Central memory CD4-positive, alpha-beta T cell (primary cell): ENCODE measurements around the gene ZNF107.
"Not testable (repeated sequence)": the region's sequence is repeated elsewhere in the genome, so short reads cannot be mapped to it uniquely, and the experiment has no call there.

Experiments
- DNase-seq: peaks from one replicate; pipeline ENCODE4 v3.0.0; 2022

ZNF107 gene

DNA sequence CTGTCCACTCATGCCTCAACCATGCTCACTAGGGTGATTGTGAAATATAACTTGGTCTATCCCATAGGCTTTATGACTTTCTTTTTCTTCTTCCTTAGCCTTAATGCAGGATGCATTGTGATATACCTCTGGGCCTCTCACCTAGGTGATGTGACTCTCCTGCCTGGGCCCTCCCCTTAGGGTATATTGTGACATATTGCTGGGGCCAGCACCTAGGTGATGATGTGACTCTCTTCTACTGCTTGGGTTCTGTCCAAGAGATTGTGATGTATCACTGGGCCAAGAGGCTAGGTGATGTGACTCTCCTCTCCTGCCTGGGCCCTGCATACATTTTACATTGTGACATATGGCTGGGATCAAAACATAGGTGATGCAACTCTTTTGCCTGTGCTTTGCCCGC lies 14.7 kb upstream of the ZNF107 start:
- DNase-seq = no peak

DNA sequence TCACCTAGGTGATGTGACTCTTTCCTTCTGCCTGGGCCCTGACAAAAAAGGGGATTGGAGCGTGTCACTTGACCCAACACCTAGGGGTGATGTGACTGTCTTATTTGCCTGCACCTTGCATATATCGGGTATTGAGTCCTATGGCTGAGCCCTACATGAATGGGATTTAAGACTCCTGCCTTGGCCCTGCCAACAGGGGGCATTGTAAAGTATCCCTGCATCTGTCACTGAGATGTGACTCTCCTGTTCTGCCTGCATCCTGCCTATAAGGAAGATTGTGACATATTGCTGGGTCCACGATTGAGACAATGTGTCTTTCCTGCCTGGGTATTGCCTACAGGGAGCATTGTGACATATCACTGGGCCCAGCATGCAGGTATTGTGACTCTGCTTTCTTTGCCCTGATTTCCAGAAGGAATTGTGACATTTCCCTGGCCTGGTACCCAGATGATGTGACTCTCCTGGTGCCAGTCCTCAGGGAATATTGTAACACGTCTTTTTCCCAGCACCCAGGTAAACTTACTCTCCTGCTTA lies 14.2 kb upstream of the ZNF107 start:
- no peak for DNase-seq

DNA sequence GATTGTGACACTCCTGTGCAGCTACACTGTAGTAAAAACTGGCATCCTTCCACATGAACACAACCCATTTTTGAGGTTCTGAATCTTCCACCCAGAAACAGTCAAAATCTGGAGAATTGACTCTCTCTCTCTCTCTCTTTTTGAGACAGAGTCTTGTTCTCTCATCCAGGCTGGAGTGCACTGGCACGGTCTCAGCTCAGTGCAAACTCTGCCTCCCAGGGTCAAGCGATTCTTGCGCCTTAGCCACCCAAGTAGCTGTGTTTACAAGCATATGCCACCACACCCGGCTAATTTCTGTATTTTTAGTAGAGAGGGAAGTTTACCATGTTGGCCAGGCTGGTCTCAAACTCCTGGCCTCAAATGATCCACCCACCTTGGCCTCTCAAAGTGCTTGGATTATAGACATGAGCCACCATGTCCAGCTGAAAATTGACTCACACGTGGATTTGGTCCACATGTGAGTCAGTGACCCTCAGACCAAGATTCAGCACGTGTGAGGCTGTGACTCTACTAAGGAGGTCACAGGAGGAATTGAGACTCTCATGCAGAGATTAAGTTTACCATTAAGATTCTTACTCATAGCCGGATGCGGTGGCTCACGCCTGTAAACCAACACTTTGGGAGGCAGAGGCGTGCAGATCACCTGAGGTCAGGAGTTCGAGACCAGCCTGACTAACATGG lies 12.1 kb upstream of the ZNF107 start:
- DNase-seq = no peak

DNA sequence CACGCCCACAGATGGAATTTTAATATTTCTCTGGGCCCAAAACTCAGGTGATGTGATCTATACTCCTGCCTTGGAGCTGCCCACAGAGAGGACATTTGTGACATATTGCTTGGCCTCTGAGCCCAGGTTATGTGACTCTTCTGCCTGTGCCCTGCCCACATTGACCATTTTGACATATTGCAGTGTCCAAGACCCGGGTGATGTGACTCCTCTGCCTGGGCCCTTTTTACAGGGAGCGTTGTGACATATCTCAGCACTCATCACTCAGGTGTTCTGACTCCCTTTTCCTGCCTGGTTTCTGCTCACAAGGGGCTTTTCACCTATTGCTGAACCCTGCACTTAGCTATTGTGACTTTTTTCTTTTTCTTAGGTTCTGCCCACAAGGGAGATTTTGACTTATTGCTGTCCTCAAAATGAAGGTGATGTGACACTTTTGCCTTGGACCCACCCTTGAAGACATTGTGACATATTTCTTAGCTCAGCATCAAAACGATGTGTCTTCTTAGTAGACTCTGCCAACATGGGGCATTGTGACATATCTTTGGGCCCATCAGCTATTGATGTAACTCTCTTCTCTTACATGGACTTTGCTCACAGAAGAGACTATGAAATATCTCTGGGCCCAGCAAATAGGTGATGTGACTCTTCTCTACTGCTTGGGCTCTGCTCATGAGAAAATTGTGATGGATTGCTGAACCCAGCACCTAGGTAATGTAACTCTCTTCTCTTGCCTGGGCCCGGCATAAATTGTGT lies 11.0 kb upstream of the ZNF107 start:
- no peak for DNase-seq

DNA sequence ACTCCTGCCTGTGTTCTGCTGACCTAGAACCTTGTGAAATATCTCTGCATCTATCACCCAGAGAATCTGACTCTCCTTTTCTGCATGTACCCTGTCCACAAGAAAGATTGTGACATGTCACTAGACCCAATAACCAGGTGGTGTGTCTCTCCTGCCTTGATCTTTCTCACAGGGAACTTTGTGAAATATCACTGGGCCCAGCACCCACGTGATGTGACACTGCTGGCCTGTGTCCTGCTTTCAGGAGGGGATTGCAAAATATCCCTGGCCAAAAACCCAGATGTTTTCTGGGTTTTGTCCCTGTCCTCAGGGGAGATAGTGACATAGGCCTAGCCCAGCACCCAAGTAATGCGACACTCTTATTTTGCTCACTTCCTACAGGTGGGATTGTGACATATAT lies 10.1 kb upstream of the ZNF107 start:
- no peak for DNase-seq

DNA sequence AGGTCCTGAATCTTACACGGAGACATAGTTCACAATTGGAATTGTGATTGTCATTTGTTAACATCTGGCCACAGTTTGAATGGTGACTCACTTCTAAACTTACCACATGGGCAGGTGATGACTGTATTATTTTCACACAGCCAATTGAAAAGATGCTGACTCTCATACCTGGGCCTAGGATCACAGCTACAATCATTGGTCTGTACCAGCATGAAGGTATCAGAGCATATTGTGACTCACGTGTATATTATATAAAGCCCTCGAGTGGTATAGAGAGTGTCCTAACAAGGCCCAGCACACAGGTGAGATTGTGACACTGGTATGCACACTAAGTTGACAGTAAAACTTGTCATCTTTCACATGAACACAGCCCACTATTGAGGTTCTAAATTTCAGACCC lies 9.4 kb upstream of the ZNF107 start:
- DNase-seq = no peak

DNA sequence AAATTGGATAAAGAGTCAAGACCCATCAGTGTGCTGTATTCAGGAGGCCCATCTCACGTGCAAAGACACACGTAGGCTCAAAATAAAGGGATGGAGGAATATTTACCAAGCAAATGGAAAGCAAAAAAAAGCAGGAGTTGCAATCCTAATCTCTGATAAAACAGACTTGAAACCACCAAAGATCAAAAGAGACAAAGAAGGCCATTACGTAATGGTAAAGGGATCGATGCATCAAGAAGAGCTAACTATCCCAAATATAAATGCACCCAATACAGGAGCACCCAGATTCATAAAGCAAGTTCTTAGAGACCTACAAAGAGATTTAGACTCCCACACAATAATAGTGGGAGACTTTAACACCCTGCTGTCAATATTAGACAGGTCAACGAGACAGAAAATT lies 3.8 kb upstream of the ZNF107 start:
- DNase-seq = not testable (repeated sequence)

DNA sequence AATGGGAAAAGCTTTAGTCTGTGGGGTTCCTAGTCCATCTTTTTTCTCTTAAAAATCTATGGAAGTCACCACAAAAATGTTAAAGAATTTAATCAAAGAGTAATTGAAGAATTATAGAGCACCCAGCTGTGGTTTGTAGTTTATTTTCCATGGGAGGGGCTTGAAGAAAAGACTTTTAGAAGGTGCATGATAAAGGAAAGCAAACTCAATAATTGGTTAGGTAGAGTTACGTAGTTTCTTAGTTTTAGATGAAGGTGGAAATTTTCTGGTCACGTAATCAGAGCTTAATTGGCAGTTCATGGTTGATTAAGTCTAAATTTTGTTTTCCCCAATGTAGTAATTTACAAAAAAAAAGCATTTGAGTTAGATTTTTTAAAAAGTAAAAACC lies 724 bp downstream of the ZNF107 start:
- DNase-seq = no peak

DNA sequence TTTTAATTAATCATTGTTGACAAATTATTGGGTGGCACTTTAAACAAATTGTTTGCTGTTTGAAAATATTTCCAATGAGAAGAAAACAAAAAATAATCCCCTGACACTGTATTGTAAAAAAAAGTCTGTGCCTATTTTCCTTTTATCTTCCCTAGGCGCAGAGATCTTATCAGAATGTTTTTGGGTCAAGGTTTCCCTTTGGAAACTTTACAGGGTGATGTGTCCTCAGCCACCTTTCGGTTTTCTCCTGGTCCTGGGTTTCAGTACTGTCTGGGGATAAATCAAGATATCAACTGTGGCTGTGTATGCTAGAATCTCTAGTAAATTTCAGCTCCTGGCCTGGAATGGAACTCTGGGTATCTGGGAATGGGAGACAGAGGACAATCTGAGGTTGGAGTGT lies 1.4 kb downstream of the ZNF107 start:
- no peak for DNase-seq

DNA sequence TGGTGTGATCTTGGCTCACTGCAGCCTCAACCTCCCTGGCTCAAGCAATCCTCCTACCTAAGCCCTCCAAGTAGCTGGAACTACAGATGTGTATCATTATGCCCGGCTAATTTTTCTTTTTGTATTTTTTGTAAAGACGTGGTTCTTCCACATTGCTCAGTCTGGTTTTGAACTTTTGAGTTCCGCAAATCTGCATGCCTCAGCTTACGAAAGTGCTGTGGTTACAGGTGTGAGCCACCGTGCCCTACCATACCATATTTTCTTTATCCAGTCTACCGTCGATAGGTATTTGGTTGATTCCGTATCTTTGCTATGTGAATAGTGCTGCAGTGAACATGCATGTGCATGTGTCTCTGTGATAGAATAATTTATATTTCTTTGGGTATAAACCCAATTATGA lies 6.5 kb downstream of the ZNF107 start:
- no peak for DNase-seq

DNA sequence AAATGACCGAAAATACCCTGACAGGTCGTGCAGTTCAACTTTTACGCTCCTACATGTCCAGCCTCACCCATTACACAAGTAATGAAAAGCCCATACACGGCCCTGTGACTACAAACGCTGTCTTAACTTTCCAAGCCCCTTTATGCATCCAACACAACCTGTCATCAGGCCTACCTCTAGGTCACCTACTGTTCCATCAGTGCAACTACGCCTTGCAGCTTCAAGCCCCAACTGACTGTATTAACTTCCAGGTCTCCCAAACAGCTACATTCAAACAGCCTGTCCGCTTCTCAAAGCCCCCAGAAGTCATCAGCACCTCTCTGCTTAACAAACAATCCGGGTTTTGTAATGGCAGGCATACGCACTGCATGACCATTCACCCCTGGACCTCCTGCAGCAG lies 19.2 kb downstream of the ZNF107 start:
- DNase-seq = no peak

DNA sequence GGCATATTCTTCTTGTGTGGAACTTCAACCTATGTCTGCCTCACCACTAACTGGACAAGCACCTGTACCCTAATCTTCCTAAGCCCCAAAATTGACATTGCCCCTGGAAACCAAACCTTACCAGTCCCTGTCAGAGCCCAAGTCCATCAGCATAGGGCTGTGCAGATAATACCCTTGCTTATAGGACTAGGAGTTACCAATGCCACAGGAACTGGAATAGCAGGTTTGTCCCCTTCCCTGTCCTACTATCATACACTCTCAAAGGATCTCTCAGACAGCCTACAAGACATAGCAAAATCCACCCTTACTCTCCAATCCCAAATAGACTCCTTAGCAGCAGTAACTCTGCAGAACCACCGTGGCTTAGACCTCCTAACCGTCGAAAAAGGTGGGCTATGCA lies 19.8 kb downstream of the ZNF107 start:
- no peak for DNase-seq

DNA sequence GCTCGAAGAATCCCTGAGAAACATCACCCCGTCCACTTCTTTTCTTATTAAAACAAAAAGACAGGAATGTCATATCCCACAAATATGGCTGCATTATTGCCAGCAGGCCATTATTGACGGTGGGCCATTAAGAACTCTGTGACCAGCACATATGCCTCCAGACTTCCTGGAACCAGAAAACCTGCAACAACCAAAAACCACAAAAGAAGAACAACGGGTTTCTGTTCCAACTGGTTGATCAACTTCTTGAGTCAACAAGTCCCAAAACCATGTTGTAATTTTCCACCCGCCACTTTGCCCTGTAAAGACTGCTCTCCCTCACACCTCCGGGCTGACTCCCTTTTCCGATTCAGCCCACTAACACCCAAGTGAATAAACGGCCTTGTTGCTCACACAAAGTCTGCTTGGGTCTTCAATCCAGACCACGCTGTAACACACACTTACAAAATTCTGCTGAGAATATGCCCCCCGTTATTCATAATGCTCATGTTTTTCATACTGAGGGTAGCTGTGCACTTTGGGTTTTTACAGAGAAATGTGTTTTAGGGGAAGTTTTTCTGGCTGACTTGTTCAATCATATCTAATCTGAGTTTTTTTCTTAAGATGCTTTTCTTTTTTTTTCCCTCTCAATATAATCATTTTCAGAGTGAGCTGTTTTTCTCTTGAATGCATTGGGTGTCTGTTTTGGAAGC lies 20.7 kb downstream of the ZNF107 start:
- DNase-seq = no peak

DNA sequence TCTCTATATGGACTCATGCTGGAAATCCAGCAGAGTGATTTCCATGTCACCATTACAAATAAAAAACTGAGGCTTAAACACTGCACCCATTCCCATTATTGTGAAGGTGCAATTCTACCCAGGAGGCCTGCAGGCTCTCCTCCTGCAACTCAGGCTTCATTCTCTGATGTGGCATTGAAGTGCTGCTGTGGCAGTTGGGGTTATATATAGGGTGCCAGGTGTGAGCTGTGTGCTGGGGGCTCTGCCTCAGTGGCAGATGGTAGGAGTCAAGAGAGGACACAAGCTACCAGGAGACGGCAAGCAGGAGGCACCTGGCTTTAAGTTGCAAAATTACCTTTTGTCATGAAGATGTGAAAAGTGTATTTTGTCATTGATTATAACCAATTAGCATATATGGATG lies 21.3 kb downstream of the ZNF107 start:
- no peak for DNase-seq

DNA sequence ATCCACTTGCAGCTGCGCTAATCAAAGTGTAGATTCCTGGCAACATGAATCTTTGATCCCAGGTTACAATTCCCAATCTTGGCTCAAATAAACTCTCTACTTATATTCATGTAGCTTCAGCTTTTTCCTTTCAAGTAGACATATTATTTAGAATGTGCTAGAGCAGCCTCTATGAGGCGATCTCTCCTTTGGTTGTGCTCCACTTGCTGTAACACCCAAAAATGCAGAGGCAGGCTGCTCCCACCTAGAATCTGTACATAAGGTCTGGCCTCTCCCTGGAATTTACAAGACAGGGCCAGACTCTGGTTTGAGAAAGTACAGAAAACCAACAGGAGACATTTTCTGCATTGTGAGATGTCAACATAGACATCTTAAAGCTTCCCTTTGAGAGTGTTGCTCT lies 23.1 kb downstream of the ZNF107 start:
- no peak for DNase-seq

DNA sequence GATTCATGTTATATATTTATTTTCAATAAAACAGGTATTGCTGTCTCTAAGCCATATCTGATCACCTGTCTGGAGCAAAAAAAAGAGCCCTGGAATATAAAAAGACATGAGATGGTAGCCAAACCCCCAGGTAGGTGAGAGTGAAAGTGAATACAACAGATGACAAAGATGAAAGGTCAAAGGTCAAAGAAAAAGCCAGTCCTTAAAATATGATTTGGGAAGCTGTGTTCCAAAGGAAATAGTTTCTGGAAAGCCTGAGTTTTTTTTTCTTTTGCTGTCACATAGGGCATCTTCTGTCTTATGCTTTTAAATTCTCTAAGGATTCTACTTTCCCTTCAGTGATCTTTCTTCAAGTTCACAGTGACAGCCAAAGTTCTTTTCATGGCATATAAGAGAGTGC lies 25.9 kb downstream of the ZNF107 start:
- DNase-seq = no peak

DNA sequence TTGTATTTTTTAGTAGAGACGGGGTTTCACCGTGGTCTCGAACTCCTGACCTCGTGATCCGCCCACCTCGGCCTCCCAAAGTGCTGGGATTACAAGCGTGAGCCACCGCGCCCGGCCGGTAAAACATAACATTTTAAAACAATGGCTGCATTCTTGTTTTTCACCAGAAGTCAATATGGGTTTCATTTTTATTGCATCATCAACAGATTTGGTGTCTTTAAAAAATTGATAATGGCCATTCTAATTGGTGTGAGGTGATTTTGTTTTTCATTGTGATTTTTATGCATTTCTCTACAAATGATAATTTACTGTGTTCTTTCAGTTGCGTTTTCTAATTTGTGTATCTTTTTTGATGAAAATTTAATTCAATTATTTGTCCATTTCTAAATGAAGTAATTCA lies 31.9 kb downstream of the ZNF107 start:
- DNase-seq = not testable (repeated sequence)

DNA sequence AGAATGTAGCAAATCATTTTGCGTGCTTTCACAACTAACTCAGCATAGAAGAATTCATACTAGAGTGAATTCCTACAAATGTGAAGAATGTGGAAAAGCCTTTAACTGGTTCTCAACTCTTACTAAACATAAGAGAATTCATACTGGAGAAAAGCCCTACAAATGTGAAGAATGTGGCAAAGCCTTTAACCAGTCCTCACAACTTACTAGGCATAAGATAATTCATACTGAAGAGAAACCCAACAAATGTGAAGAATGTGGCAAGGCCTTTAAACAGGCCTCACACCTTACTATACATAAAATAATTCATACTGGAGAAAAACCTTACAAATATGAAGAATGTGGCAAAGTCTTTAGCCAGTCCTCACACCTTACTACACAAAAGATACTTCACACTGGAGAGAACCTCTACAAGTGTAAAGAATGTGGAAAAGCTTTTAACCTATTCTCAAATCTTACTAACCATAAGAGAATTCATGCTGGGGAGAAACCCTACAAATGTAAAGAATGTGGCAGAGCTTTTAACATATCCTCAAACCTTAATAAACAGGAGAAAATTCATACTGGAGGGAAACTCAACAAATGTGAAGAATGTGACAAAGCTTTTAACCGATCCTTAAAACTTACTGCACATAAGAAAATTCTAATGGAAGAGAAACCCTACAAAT lies 40.8 kb downstream of the ZNF107 start:
- DNase-seq = no peak

DNA sequence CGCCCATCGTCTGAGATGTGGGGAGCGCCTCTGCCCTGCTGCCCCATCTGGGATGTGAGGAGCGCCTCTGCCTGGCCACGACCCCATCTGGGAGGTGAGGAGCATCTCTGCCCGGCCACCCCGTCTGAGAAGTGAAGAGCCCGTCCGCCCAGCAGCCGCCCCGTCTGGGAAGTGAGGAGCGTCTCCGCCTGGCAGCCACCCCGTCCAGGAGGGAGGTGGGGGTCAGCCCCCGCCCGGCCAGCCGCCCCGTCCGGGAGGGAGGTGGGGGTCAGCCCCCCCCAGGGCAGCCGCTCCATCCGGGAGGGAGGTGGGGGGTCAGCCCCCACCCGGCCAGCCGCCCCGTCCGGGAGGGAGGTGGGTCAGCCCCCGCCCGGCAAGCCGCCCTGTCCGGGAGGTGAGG lies 52.0 kb downstream of the ZNF107 start:
- not testable (repeated sequence) for DNase-seq

DNA sequence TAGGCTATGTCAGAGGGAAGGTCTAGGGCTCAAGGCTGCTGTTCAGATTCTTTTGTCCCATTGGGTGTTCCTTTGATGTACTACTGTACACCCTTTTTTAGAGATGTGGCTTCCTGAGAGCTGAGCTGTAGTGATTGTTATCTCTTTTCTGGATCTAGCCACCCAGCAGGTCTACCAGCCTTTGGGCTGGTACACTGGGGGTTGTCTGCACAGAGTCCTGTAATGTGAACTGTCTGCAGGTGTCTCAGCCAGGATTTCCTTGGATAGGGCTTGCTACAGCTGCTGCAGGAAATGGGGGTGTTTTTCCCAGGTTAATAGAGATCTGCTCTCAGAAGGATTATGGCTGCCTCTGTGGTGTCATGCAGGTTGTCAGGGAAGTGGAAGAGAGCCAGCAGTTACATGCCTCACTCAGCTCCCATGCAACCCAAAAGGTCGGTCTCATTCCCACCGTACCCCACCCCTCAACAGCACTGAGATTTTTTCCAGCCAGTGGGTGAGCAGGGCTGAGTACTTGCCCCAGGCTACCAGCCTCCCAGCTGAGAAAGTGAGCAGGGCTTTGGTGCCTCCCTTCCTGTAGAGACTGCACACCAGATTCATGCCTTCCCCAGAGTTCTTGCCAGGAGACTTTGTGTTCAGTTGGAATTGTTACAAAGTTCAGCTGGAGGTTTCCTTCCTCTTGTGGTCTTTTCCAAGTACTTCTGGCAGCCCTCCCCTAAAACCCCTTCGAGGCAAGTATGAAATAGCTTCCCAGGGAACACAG lies 63.3 kb downstream of the ZNF107 start:
- no peak for DNase-seq

DNA sequence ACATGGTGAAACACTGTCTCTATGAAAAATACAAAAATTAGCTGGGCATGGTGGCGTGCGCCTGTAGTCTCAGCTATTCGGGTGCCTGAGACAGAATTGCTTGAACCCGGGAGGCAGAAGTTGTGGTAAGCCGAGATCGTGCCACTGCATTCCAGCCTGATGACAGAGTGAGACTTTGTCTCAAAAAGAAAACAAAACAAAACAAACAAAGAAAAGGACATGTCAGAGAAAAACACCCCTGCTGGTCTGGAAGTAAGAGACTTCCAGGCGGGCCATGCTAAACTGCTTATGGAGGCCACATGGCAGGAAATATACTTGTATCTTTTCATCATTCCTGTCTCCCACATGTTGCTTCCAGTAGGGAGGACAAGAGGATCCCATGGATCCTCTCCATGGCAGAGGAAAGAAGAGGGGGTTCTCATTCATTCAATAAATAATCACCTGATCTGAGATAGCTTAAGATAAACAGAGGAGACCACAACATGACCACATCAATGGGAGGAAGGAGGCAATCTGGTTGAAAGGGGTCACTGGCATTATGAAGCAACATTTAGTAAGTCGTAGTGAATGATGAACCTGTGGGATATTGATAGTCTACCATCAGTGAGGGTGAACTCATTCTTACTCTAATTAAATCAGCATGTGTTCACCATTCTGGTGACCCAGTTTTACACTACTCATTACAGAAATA lies 67.8 kb downstream of the ZNF107 start:
- no peak for DNase-seq

DNA sequence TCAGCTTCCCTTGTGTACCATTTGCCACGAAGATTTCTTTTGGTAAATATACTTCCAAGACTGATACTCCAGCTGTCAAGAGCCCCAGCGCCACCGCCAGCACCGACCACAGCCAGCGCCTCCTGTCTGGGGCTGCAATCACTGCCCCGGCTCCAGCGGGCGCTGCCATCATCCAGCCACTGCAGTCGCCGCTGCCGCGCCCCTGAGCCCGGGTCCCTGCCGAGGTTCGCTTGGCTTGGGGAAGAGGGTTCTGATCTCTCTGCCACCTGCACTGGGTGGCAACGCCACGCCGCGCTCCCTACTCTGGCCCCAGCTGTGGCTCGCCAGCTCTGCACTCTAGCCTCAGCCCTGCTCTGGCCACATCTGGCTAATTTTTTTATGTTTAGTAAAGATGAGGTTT lies 70.6 kb downstream of the ZNF107 start:
- no peak for DNase-seq
